ENCODE results near the gene NECAP2. TPM values are rescaled to one million over a fixed set of nuclear protein-coding genes. Genes with fewer than 3 reads are reported as not detected.
"Not testable (repeated sequence)": the region's sequence is repeated elsewhere in the genome, so short reads cannot be mapped to it uniquely, and the experiment has no call there.

Gene NECAP2
- polyA plus RNA-seq, 4 donors, result 66.7 to 69.8 (median 68.1) TPM

DNA sequence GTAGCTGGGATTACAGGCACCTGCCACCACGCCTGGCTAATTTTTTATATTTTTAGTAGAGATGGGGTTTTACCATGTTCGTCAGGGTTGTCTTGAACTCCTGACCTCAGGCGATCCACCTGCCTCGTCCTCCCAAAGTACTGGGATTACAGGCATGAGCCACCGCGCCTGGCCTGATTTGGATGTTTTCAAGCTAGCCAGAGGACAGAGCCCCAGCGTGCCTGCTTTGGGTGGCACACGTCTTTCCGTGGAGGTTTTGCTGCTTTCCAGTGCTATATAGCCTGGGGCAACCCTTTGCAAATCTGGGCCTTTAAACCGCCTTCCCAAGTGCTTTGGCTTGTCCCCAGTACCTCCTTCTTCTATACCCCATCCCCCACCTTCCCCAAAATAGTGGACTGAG, 15.6 kb downstream of the NECAP2 start:
- DNase-seq (ENCODE audit: low read depth in 4 of 4, low spot score in 2 of 4), result not testable (repeated sequence)

- DNase-seq (ENCODE audit: low read depth in 4 of 4, low spot score in 2 of 4), result no peak
These were observed 18.3 kb downstream of the NECAP2 start for GRCh38 chr1:16458831-16459230.

DNA sequence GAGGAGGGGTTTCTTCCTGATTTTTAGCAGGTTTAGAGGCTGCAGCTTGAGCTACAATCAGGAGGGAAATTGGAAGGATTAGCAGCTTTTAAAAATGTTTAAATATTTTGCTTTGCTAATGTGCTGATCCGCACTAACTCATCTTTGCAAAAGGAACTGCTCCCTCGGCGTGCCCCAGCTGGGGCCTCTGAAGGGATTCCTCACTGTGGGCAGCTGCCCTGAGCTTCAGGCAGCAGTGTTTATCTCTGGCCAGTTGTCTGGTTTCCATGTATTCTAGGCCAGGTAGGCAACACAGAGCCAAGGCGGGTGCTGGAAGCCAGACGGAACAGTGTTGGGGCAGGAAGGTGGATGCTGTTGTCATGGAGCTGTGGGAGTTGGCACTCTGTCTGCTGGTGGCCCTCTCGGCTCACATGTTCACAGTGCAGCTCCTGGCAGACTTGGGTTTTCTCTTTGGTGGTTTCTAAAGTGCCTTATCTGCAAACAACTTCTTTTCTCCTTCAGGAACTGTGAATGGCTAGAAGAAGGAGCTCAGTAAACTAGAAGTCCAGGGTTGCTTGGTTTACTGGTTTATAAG, 18.9 kb downstream of the NECAP2 start:
- no peak for DNase-seq (ENCODE audit: low read depth in 4 of 4, low spot score in 2 of 4)

GRCh38 chr1:16461681-16462080, 21.2 kb downstream of the NECAP2 start:
- DNase-seq (ENCODE audit: low read depth in 4 of 4, low spot score in 2 of 4), result no peak

- DNase-seq (ENCODE audit: low read depth in 4 of 4, low spot score in 2 of 4), result no peak
These were observed 22.3 kb downstream of the NECAP2 start for GRCh38 chr1:16462773-16463330.

- DNase-seq (ENCODE audit: low read depth in 4 of 4, low spot score in 2 of 4), result no peak
These were observed 24.5 kb downstream of the NECAP2 start for GRCh38 chr1:16464917-16465625.

DNA sequence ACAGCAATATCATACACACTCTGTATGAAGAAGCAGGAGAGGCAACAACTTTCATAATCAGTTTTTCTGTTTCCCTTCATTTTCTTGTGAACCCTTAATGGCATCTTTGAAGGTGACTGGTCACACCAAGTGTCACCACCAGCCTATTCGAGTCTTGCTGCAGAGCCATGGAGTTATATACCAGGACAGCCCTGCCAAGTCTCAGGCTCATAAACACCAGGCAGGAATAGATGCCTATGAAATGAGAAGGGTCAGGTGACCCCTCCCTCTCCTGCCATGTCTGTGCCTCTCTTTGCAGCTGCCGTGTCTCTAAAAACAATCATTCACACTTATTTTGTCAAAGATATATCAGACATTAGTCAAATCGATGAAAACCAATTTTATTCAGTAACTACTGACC, 28.0 kb downstream of the NECAP2 start:
- DNase-seq (ENCODE audit: low read depth in 4 of 4, low spot score in 2 of 4), result no peak

DNA sequence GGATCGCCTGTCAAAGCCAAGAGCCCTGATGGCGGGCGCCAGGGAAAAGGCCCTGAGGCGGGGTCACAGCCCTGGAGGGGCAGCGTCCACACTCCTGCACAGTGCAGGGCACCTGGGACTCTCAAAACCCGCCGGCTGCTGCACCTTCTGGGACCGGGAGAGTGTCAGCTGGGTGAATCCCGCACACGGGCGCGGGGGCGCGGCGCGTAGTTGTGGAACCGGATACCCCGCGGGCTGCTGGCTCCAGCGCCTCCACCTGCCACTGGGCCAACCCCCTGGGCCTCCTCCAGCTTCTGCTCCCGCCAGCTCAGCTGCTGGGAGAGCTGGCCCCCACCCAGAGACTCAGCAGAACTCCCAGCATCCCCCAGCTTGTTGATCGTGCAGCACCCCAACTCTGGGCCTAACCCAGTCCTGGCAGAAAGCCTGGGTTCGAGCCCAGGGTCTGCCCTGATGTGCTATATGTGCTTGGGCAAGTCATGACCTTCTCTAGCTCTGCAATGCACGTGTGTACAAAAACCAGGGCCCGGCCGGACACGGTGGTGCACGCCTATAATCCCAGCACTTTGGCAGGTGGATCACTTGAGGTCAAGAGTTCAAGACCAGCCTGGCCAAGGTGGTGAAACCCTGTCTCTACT, 33.8 kb downstream of the NECAP2 start:
- peak in 1 of 4 donors; percentile 10 for DNase-seq (ENCODE audit: low read depth in 4 of 4, low spot score in 2 of 4)

GRCh38 chr1:16474891-16475290, 34.4 kb downstream of the NECAP2 start:
- DNase-seq (ENCODE audit: low read depth in 4 of 4, low spot score in 2 of 4), result not testable (repeated sequence)

- DNase-seq (ENCODE audit: low read depth in 4 of 4, low spot score in 2 of 4), result not testable (repeated sequence)
These were observed 35.5 kb downstream of the NECAP2 start for GRCh38 chr1:16475771-16476770.

- no peak for DNase-seq (ENCODE audit: low read depth in 4 of 4, low spot score in 2 of 4)
These were observed 37.6 kb downstream of the NECAP2 start for GRCh38 chr1:16478091-16478490.

GRCh38 chr1:16483146-16483545, 42.6 kb downstream of the NECAP2 start:
- DNase-seq (ENCODE audit: low read depth in 4 of 4, low spot score in 2 of 4), result not testable (repeated sequence)

GRCh38 chr1:16483639-16484500, 43.3 kb downstream of the NECAP2 start:
- DNase-seq (ENCODE audit: low read depth in 4 of 4, low spot score in 2 of 4), result not testable (repeated sequence)

- no peak for DNase-seq (ENCODE audit: low read depth in 4 of 4, low spot score in 2 of 4)
These were observed 43.9 kb downstream of the NECAP2 start for GRCh38 chr1:16484501-16484835.

DNA sequence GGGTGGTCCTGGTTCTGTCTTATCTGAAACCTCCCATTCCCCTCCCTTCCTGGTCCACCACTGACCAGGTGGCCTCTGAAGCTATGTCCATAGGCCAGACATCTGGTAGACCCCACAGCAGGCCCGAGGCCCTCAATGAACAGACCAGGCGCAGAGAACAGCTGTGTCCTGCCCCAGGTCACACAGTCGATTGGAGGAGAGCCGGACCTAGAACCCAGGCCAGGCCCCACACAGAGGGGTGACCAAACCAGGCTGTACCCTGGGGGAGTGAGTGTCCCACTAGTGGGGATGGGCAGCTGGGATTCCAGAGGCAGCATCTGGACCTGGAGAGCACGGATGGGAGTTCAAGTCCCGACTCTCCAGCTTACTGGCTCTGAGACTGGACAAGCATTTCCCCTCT, 44.4 kb downstream of the NECAP2 start:
- DNase-seq (ENCODE audit: low read depth in 4 of 4, low spot score in 2 of 4), result no peak

DNA sequence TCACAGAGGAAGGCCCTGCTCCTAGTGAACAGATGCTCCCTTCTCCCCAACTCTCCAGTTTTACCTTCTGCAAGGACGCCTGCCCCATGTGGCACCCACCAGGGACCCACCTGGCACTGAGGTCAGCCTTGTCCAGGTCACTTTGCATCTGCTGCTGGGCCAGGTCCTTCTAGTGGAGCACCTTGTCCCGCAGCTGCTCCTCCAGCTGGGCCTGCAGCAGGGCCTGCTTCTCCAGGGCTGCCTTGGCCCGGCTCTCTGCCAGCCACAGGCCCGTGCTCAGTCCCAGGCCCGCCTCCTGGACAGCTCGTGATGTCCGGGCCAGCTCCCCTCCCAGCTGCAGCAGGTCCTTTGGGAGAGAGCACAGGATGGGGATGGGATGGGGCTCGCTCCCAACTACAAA, 45.8 kb downstream of the NECAP2 start:
- not testable (repeated sequence) for DNase-seq (ENCODE audit: low read depth in 4 of 4, low spot score in 2 of 4)

DNA sequence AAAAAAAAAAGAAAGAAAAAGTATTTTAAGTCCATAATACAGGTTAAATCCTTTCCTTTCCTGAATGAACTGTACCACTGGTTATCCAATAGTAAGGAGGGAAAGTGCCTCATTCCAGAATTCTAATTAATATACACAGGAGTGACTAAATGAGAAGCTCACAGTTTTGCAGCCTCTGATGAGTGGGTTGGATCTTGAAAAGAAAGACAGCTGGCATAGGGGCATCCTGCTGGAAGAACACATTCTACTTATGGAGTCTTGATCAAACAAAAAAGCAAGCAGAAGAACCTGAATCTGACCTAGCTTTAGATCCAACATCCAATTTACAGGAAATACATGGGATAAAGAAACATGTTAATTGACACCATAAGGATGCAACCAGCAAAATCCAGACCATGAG, 46.5 kb downstream of the NECAP2 start:
- DNase-seq (ENCODE audit: low read depth in 4 of 4, low spot score in 2 of 4), result not testable (repeated sequence)

- not testable (repeated sequence) for DNase-seq (ENCODE audit: low read depth in 4 of 4, low spot score in 2 of 4)
These were observed 48.8 kb downstream of the NECAP2 start for GRCh38 chr1:16489195-16489880.
